Measurements from ENCODE around the gene PRKCSH.

Gene PRKCSH

GRCh38 chr19:11479090-11479897 lies 43.9 kb downstream of the PRKCSH start:
- DNase-seq = no peak

DNA sequence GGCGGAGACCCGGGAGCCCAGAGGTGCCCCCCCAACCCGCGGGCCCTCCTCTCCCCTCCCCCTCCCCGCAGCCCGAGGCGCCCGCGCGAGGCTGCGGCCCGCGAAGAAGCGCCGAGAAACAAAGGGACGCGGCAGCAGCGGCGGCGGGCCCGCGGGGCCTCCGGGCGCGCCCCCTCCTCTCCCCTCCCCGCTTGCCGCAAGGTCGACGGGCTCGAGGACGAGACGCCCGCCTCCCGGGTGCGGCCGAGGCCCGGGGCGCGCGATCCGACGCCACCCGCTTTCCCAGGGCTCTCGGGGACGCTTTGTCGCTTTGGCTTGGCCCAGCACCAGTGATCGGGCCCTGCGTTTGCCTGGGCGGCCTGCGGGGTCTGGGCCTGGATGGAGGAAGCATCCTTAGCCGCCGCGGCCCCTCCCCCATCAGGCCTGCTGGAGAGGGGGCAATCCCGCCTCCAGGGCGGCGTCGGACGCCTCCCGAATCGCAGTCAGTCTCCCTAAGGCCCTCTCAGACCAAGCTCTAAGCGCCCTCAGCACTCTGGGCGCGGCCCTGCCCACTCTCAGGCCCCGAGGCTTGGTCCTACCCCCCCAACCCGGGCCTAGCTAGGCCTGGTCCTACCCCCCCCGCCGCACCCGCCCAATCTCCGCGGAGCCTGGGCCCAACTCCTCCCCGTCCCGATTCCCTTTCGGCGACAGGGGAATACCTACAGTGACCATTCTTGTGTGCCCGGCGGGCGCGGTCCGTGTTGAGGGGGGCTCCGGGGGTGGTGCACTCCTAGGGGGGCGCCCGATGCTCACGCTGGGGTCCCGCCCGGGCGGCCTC lies 44.7 kb downstream of the PRKCSH start:
- no peak for DNase-seq

- DNase-seq = no peak
Observed at GRCh38 chr19:11480715-11481533, 45.5 kb downstream of the PRKCSH start, which contains the start of gene ELAVL3. Gene ELAVL3 (minus strand): TSS chr19:11481046. CDS start chr19:11480608, 438 bp downstream.

- DNase-seq = no peak
Observed at GRCh38 chr19:11481534-11482383, 46.3 kb downstream of the PRKCSH start.

DNA sequence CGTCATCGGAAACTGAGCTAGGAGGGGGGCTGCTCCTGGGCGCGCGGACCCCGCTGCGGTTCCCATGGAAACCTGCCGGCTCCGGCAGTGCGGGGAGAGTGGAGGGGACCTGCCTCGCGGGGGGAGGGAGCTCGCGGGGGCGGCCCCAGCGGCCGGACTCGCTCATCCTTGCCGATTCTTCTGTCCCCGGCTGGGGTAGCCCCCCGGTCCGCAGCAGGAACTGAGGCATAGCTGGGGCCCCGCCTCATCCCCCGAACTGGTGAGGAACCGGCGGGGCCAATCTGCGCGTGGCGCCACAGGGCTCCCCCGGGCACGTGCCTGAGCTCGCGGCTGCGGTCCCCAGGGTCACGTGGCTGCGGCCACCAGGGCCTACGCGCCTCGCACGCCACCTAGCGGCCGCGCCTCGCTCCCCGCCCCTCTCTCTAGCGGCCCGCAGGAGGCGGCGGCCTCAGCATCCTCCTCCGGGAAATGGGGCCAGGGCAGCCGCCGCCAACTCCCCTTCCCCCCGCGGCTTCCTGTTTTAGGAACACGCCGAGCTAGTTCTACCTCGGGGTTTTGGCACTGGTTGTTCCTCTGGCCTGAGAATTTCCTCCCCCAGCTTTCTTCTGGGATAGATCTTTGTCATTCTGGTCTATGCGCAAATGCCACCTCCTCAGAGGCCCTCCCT lies 47.1 kb downstream of the PRKCSH start:
- no peak for DNase-seq

DNA sequence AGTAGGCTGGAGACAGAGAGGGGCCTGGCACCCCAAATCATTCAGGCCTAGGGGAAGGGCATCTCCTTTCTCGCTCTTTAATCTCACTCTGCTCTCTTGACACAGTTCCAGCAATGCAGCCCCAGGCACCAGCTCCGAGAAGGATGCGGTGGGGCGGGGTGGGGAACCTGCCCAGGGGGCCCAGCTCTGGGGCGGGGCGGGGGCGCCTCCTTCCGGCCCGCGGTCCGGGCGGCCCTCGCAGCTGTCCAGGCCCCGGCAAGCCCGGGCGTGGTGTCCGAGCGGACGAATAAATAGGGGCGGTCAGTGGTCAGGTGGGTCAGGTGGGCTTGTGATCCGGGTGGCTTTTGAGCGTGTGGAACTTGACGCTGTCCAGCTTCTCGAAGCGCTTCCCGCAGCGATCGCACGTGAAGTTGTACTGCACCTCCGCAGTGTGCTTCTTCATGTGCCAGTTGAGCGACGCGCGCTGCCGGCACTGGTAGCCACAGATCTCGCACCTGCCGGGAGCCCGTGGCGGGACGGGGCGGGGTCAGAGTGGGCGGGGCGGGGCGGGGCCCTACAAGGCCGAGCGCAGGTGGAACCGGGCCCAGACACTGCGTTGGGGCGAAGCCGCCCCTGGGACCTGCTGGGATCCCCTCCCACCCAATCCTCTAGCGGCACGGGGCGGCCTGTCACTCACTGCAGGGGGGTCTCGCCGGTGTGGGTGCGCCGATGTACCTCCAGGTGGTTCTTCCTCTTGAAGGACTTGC lies 48.1 kb downstream of the PRKCSH start:
- DNase-seq = no peak

DNA sequence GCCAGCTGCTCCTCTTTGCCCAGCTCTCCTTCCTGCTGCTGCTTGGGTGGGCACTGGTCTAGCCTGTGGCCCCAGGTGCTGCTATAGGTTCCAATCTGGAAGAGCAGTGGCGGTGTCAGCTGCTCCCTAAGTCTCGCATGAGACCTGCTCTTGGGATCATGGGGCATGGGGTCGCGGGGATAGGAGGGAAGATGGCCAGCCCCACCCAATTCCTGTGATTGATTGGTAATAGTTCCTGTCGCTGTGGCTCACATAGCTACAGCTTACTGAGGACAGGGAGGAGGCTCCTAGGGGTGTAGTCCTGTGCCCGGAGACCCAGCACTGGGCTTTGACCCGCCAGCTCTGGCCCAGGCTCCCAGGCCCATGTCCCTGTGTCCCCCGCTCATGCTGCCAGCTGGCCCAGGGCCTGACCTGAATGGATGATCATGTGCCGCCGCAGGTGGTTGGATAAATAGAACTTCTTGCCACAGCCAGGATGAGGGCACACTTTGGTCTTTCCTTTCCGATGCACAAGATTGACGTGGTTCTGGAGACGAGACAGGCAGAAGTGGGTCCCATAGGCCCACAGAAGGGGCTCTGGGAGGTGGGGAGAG lies 49.9 kb downstream of the PRKCSH start:
- no peak for DNase-seq

DNA sequence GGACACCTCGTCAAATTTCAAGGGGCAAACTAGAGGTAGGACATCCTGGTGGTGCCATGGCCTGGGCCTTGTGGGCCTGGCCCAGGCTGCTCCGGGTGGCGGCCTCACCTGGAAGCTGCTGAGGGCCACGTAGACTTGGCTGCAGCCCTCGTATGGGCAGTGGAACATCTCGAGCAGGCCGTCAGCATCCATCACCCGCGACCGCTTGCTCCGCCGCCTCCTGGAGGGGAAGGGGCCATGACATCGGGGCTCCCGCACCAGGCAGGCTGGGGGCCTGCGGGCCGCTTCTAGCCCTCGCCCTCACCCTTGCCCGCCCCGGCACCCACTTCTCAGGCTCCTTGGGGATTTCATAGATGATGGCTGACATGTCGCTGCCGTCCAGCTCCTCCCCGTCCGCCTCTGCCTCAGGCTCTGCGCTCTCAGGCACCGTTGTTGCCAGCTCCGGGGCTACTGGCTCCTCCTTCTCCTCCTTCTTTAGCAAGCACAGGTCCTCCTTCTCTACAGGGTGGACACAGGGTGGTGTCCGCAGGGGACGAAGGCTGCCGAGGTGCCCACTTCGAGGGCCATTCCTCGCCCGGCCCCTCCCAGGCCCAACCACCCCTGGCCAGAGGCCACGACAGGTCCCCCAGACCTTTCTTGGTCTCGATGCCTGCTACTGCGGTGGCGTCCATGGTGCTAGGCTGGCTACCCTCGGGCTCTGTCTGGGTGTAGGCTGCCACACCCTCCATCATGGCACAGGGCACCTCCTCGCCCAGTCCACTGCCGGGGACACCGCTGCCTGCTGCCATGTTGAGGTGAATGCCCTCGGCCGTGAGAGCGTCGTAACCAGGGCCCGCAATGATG lies 51.4 kb downstream of the PRKCSH start:
- no peak for DNase-seq

- DNase-seq = no peak
Observed at GRCh38 chr19:11489378-11489777, 53.9 kb downstream of the PRKCSH start.

- DNase-seq = no peak
Observed at GRCh38 chr19:11494634-11495285, 59.3 kb downstream of the PRKCSH start.

DNA sequence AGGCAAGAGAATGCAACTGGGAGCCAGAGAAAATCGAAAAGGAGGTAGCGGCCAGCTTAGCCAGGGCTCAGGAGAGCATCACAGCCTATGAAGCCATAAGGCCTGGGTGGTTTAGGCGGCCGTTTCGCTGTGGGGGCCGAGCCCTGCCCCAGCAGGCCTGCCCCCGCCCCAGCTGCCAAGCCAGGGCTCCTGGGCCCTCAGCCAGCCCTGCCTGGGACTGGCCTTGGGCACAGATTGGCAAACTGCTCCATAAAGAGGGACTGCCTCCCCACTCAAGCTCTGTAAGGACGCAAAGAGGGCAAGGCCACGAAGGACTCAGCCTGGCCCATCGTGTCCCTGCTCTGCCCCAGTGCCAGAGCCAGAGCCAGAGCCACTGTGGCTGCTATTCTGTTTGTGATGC lies 60.0 kb downstream of the PRKCSH start:
- no peak for DNase-seq

DNA sequence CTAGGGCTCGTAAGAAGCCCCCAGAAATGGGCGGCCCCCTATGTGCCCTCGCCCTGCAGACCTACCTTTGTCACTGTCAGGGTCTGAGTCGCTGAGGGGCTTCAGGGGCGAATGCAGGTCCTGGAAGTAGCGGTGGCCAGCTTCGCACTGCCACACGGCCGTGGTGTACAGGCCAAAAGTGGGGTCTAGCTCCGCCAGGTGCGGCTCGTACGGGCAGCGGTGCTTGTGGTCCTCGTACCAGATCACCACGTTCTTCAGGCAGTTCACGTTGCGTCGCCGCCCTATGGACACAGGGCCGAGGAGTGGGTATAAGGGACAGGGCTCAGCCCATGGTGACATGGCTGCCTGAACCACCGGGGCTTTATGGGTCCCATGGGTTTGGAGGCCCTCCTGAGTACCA lies 60.5 kb downstream of the PRKCSH start:
- DNase-seq = no peak

DNA sequence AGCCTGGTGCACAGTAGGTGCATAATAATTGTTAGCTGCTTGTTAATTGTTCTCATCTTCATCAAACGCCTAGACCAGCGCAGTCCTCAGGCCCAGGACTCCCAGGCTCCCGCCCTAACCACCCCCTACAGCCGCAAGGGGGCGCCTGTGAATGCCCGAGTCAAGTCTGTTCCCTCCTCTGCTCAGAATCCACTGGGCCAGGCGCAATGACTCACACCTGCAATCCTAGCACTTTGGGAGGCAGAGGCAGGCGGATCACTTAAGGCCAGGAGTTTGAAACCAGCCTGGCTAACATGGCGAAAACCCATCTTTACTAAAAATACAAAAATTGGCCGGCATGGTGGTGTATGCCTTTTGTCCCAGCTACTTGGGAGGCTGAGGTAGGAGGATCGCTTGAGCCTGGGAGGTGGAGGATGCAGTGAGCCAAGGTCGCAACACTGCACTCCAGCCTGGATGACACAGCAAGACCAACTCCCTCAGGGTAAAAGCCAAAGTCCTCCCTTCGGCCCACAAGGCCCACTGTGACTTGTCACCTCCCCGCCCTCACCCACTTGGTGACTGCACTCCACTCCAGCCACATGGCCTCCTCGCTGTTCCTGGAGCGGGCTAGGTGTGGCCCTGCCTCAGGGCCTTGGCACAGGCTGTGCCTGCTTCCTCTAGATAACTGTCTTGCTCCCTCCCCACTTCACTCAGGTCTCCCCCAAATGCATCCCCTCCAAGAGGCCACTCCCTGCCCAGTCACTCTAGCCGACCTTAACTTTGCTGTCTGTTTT lies 61.1 kb downstream of the PRKCSH start:
- peak; percentile 44 to 46 for DNase-seq

GRCh38 chr19:11499220-11499726 lies 63.8 kb downstream of the PRKCSH start:
- no peak for DNase-seq

GRCh38 chr19:11499890-11500420 lies 64.5 kb downstream of the PRKCSH start:
- DNase-seq = no peak

All from AML-193 (cell line).